AG04449 (cell line): ENCODE data around the gene SLC4A9.

Experiments
- CTCF ChIA-PET: fragments of 350-600 bp; formaldehyde crosslinking; extraction: SDS; loops from one replicate; lab custom pipeline; 2021; ENCODE audit warnings: antibody characterized with exemption; lab: Yijun Ruan, JAX
- POLR2A ChIA-PET: fragments of 400-600, 350-600 bp; formaldehyde crosslinking; extraction: SDS; loops from one replicate; lab custom pipeline; 2020; ENCODE audit warnings: antibody characterized with exemption, inconsistent platforms; lab: Yijun Ruan, JAX
- DNase-seq: peaks from one replicate; pipeline ENCODE4 v3.0.0-alpha.2; 2010; ENCODE audit warnings: low read depth, low spot score
- H3K4me3 ChIP-seq: 2 replicates; pipeline ENCODE4 v1.5.1; 2011; ENCODE audit warnings: low read depth, mild to moderate bottlenecking, control low read depth, low read length
- TF ChIP-seq, protein P1 (sequence below): IDR thresholded peaks from one replicate; pipeline ENCODE4 v1.5.1; 2011; ENCODE audit warnings: mild to moderate bottlenecking, moderate library complexity, low read length, control low read depth, inconsistent platforms; ENCODE audit not compliant: insufficient read depth; ENCODE audit errors: missing control alignments

The SLC4A9 gene

GRCh38 chr5:140324041-140324600, 35.9 kb upstream of the SLC4A9 start:
- ChIA-PET POLR2A (interaction anchor here (1.4 kb wide), 1 partner anchor 22 kb away, joined by 11 read pairs; the partner anchor contains the start of gene HBEGF), CTCF (interaction anchor here (1.2 to 3.3 kb wide), 5 partner anchors 21 to 80 kb away, joined by 3 to 23 read pairs (median 9); no protein-coding TSS in a partner anchor)
- no peak for DNase-seq

GRCh38 chr5:140324617-140325241, 35.3 kb upstream of the SLC4A9 start:
- H3K4me3 ChIP-seq: no peak overlapping the region
- DNase-seq: peak; percentile 63
- TF ChIP-seq, protein P1, sequence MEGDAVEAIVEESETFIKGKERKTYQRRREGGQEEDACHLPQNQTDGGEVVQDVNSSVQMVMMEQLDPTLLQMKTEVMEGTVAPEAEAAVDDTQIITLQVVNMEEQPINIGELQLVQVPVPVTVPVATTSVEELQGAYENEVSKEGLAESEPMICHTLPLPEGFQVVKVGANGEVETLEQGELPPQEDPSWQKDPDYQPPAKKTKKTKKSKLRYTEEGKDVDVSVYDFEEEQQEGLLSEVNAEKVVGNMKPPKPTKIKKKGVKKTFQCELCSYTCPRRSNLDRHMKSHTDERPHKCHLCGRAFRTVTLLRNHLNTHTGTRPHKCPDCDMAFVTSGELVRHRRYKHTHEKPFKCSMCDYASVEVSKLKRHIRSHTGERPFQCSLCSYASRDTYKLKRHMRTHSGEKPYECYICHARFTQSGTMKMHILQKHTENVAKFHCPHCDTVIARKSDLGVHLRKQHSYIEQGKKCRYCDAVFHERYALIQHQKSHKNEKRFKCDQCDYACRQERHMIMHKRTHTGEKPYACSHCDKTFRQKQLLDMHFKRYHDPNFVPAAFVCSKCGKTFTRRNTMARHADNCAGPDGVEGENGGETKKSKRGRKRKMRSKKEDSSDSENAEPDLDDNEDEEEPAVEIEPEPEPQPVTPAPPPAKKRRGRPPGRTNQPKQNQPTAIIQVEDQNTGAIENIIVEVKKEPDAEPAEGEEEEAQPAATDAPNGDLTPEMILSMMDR: no peak
- ChIA-PET CTCF (interaction anchor here (1.2 to 3.3 kb wide), 7 partner anchors 12 to 80 kb away, joined by 3 to 23 read pairs (median 8); partner anchors contain the start of gene HBEGF), POLR2A (interaction anchor here (1.4 kb wide), 1 partner anchor 22 kb away, joined by 11 read pairs; the partner anchor contains the start of gene HBEGF)

More at GRCh38 chr5:140324041-140324600, 35.9 kb upstream of the SLC4A9 start:
- TF ChIP-seq, protein P1: no peak
- no peak overlapping the region for H3K4me3 ChIP-seq

GRCh38 chr5:140325486-140325885, 34.5 kb upstream of the SLC4A9 start:
- TF ChIP-seq, protein P1: no peak
- DNase-seq: no peak
- H3K4me3 ChIP-seq: no peak overlapping the region
- ChIA-PET CTCF (interaction anchor here (1.3 to 3.3 kb wide), 6 partner anchors 12 to 81 kb away, joined by 3 to 23 read pairs (median 8); partner anchors contain the start of gene HBEGF), POLR2A (interaction anchor here (0.7 to 1.4 kb wide), 2 partner anchors 15 to 21 kb away, joined by 5 to 11 read pairs; partner anchors contain the start of gene HBEGF)

- TF ChIP-seq, protein P1: no peak
- ChIA-PET POLR2A (interaction anchor here (0.5 to 1.1 kb wide), 3 partner anchors 18 to 76 kb away, joined by 3 to 9 read pairs (median 3); partner anchors contain the start of gene HBEGF), CTCF (interaction anchor here (0.8 to 4.0 kb wide), 9 partner anchors 10 to 89 kb away, joined by 3 to 28 read pairs (median 10); partner anchors contain the start of gene HBEGF)
- no peak for DNase-seq
- H3K4me3 ChIP-seq: no peak overlapping the region
These were observed 32.4 kb upstream of the SLC4A9 start for GRCh38 chr5:140327589-140327988.

- no peak for DNase-seq
- TF ChIP-seq, protein P1: no peak
- ChIA-PET CTCF (interaction anchor here (0.8 to 4.0 kb wide), 11 partner anchors 8 to 89 kb away, joined by 3 to 28 read pairs (median 8); partner anchors contain the start of gene HBEGF), POLR2A (interaction anchor here (0.5 to 1.8 kb wide), 5 partner anchors 18 to 952 kb away, joined by 3 to 13 read pairs (median 3); partner anchors contain the start of gene HBEGF)
- H3K4me3 ChIP-seq: no peak overlapping the region
These were observed 31.8 kb upstream of the SLC4A9 start for GRCh38 chr5:140328036-140328764.
